Activated naive CD4-positive, alpha-beta T cell treated with anti-CD3 and anti-CD28 coated beads, Interleukin-2, amount 50 U/mL, for 24 hours (primary cell): ENCODE results near the gene RANBP9.

ENCODE experiments used
- H3K27ac Mint-ChIP-seq: one replicate; pipeline ENCODE4 v1.8.0; 2021; ENCODE audit warnings: mild to moderate bottlenecking, mixed read lengths
- H3K27me3 Mint-ChIP-seq: one replicate; pipeline ENCODE4 v1.8.0; 2021; ENCODE audit warnings: mixed read lengths
- H3K36me3 Mint-ChIP-seq: one replicate; pipeline ENCODE4 v1.8.0; 2021; ENCODE audit warnings: mixed read lengths
- H3K4me1 Mint-ChIP-seq: one replicate; pipeline ENCODE4 v1.8.0; 2021; ENCODE audit warnings: mixed read lengths
- H3K4me3 Mint-ChIP-seq: one replicate; pipeline ENCODE4 v1.8.0; 2021; ENCODE audit warnings: mild to moderate bottlenecking, mixed read lengths
- H3K9me3 Mint-ChIP-seq: one replicate; pipeline ENCODE4 v1.8.0; 2021; ENCODE audit warnings: mixed read lengths

RANBP9 gene

GRCh38 chr6:13660273-13660672, 51.4 kb downstream of the RANBP9 start:
- Mint-ChIP-seq H3K36me3 (peaks cover 7% of the 10 kb centered on the region), H3K4me3 (peak overlapping the region; percentile 23), H3K27ac (no peak overlapping the region), H3K9me3 (no peaks in the 10 kb centered on the region), H3K27me3 (no peaks in the 10 kb centered on the region), H3K4me1 (peaks cover 87% of the 10 kb centered on the region)

GRCh38 chr6:13655700-13656099, 55.9 kb downstream of the RANBP9 start:
- H3K9me3 Mint-ChIP-seq = no peaks in the 10 kb centered on the region
- H3K27me3 Mint-ChIP-seq = no peaks in the 10 kb centered on the region
- no peak overlapping the region for H3K27ac Mint-ChIP-seq
- H3K4me3 Mint-ChIP-seq = no peak overlapping the region
- peaks cover 14% of the 10 kb centered on the region for H3K36me3 Mint-ChIP-seq
- H3K4me1 Mint-ChIP-seq = peaks cover 54% of the 10 kb centered on the region

- Mint-ChIP-seq H3K36me3 (peaks cover 18% of the 10 kb centered on the region), H3K27me3 (no peaks in the 10 kb centered on the region), H3K27ac (peak overlapping the region; percentile 55), H3K9me3 (no peaks in the 10 kb centered on the region), H3K4me3 (no peak overlapping the region), H3K4me1 (peaks cover 48% of the 10 kb centered on the region)
These were observed 57.1 kb downstream of the RANBP9 start for GRCh38 chr6:13654496-13654895.

- peaks cover 21% of the 10 kb centered on the region for H3K36me3 Mint-ChIP-seq
- peaks cover 43% of the 10 kb centered on the region for H3K4me1 Mint-ChIP-seq
These were observed 58.3 kb downstream of the RANBP9 start for GRCh38 chr6:13653296-13653695.

GRCh38 chr6:13649393-13649792, 62.2 kb downstream of the RANBP9 start:
- Mint-ChIP-seq H3K4me3 (no peak overlapping the region), H3K36me3 (peaks cover 20% of the 10 kb centered on the region), H3K27me3 (no peaks in the 10 kb centered on the region), H3K4me1 (peaks cover 19% of the 10 kb centered on the region), H3K9me3 (no peaks in the 10 kb centered on the region), H3K27ac (peak overlapping the region; percentile 60)

More at GRCh38 chr6:13653296-13653695, 58.3 kb downstream of the RANBP9 start:
- Mint-ChIP-seq H3K27me3 (no peaks in the 10 kb centered on the region), H3K4me3 (no peak overlapping the region), H3K9me3 (no peaks in the 10 kb centered on the region), H3K27ac (no peak overlapping the region)

- Mint-ChIP-seq H3K9me3 (no peaks in the 10 kb centered on the region), H3K27ac (peak overlapping the region; percentile 60), H3K27me3 (no peaks in the 10 kb centered on the region), H3K36me3 (peaks cover 21% of the 10 kb centered on the region), H3K4me1 (peaks cover 19% of the 10 kb centered on the region), H3K4me3 (no peak overlapping the region)
These were observed 62.8 kb downstream of the RANBP9 start for GRCh38 chr6:13648850-13649249.

- H3K4me3 Mint-ChIP-seq = no peak overlapping the region
- peaks cover 27% of the 10 kb centered on the region for H3K36me3 Mint-ChIP-seq
- H3K9me3 Mint-ChIP-seq = no peaks in the 10 kb centered on the region
- H3K27me3 Mint-ChIP-seq = no peaks in the 10 kb centered on the region
- peaks cover 37% of the 10 kb centered on the region for H3K4me1 Mint-ChIP-seq
- peak overlapping the region; percentile 93 for H3K27ac Mint-ChIP-seq
These were observed 68.5 kb downstream of the RANBP9 start for GRCh38 chr6:13643125-13643524.

GRCh38 chr6:13641315-13641714, 70.3 kb downstream of the RANBP9 start:
- Mint-ChIP-seq H3K4me3 (peak overlapping the region; percentile 30), H3K4me1 (peaks cover 55% of the 10 kb centered on the region), H3K27ac (peak overlapping the region; percentile 83), H3K27me3 (no peaks in the 10 kb centered on the region), H3K9me3 (no peaks in the 10 kb centered on the region), H3K36me3 (peaks cover 30% of the 10 kb centered on the region)

GRCh38 chr6:13638626-13639025, 73.0 kb downstream of the RANBP9 start:
- H3K27ac Mint-ChIP-seq = peak overlapping the region; percentile 66
- H3K4me3 Mint-ChIP-seq = no peak overlapping the region
- no peaks in the 10 kb centered on the region for H3K27me3 Mint-ChIP-seq
- H3K4me1 Mint-ChIP-seq = peaks cover 72% of the 10 kb centered on the region
- peaks cover 35% of the 10 kb centered on the region for H3K36me3 Mint-ChIP-seq
- H3K9me3 Mint-ChIP-seq = no peaks in the 10 kb centered on the region

GRCh38 chr6:13638014-13638413, 73.6 kb downstream of the RANBP9 start:
- H3K9me3 Mint-ChIP-seq = no peaks in the 10 kb centered on the region
- H3K4me3 Mint-ChIP-seq = no peak overlapping the region
- peaks cover 68% of the 10 kb centered on the region for H3K4me1 Mint-ChIP-seq
- H3K27ac Mint-ChIP-seq = peak overlapping the region; percentile 66
- no peaks in the 10 kb centered on the region for H3K27me3 Mint-ChIP-seq
- H3K36me3 Mint-ChIP-seq = peaks cover 31% of the 10 kb centered on the region

- Mint-ChIP-seq H3K36me3 (peaks cover 34% of the 10 kb centered on the region), H3K4me1 (peaks cover 69% of the 10 kb centered on the region), H3K27ac (peak overlapping the region; percentile 93), H3K27me3 (no peaks in the 10 kb centered on the region), H3K9me3 (no peaks in the 10 kb centered on the region), H3K4me3 (peak overlapping the region; percentile 28)
These were observed 75.5 kb downstream of the RANBP9 start for GRCh38 chr6:13635948-13636658.

- peaks cover 29% of the 10 kb centered on the region for H3K36me3 Mint-ChIP-seq
These were observed 78.3 kb downstream of the RANBP9 start for GRCh38 chr6:13633343-13633742.

GRCh38 chr6:13630499-13630898, 81.1 kb downstream of the RANBP9 start:
- Mint-ChIP-seq H3K36me3 (peaks cover 27% of the 10 kb centered on the region), H3K27ac (peak overlapping the region; percentile 81), H3K4me1 (peaks cover 56% of the 10 kb centered on the region), H3K9me3 (no peaks in the 10 kb centered on the region), H3K27me3 (no peaks in the 10 kb centered on the region), H3K4me3 (no peak overlapping the region)

More at GRCh38 chr6:13633343-13633742, 78.3 kb downstream of the RANBP9 start:
- H3K27me3 Mint-ChIP-seq = no peaks in the 10 kb centered on the region
- no peak overlapping the region for H3K27ac Mint-ChIP-seq
- H3K4me1 Mint-ChIP-seq = peaks cover 71% of the 10 kb centered on the region
- no peak overlapping the region for H3K4me3 Mint-ChIP-seq
- H3K9me3 Mint-ChIP-seq = no peaks in the 10 kb centered on the region

- Mint-ChIP-seq H3K36me3 (peaks cover 23% of the 10 kb centered on the region), H3K4me1 (peaks cover 53% of the 10 kb centered on the region), H3K9me3 (no peaks in the 10 kb centered on the region), H3K4me3 (peak overlapping the region; percentile 12), H3K27ac (peak overlapping the region; percentile 97), H3K27me3 (no peaks in the 10 kb centered on the region)
These were observed 82.0 kb downstream of the RANBP9 start for GRCh38 chr6:13629459-13630116.

GRCh38 chr6:13624871-13625288, 86.8 kb downstream of the RANBP9 start:
- no peaks in the 10 kb centered on the region for H3K27me3 Mint-ChIP-seq
- peak overlapping the region; percentile 87 for H3K27ac Mint-ChIP-seq
- H3K36me3 Mint-ChIP-seq = peaks cover 22% of the 10 kb centered on the region
- H3K9me3 Mint-ChIP-seq = no peaks in the 10 kb centered on the region
- no peak overlapping the region for H3K4me3 Mint-ChIP-seq
- peaks cover 33% of the 10 kb centered on the region for H3K4me1 Mint-ChIP-seq

- Mint-ChIP-seq H3K4me1 (peaks cover 31% of the 10 kb centered on the region), H3K36me3 (peaks cover 19% of the 10 kb centered on the region), H3K27me3 (no peaks in the 10 kb centered on the region), H3K27ac (peak overlapping the region; percentile 79), H3K4me3 (peak overlapping the region; percentile 96), H3K9me3 (no peaks in the 10 kb centered on the region)
These were observed 94.6 kb downstream of the RANBP9 start for GRCh38 chr6:13617066-13617465.
